Measurements from ENCODE around the gene PLXNB1. TPM values are rescaled to one million over a fixed set of nuclear protein-coding genes. Genes with fewer than 3 reads are reported as not detected.

The PLXNB1 gene
- total RNA-seq, 1 experiment from 2014 or later = 24.6 TPM

- no peaks in the 10 kb centered on the region for H3K4me1 ChIP-seq (ENCODE audit: insufficient read depth, low read length, poor library complexity, severe bottlenecking)
- CTCF ChIA-PET = no interaction called here
- no peak for DNase-seq (ENCODE audit: low spot score)
- no peak overlapping the region for H3K4me3 ChIP-seq (ENCODE audit: low read depth, low read length, poor library complexity, severe bottlenecking)
- H3K36me3 ChIP-seq (ENCODE audit: insufficient read depth, low read length, poor library complexity, severe bottlenecking) = no peaks in the 10 kb centered on the region
- intact Hi-C loops (cut with micrococcal nuclease; ENCODE audit: unreplicated experiment) = no loop called here
- H3K9me3 ChIP-seq (ENCODE audit: low read depth, low read length, poor library complexity, severe bottlenecking) = no peaks in the 10 kb centered on the region
- TF ChIP-seq EZH2 (IDR thresholded peaks at IDR 0.05; ENCODE audit: borderline replicate concordance, low read depth, low read length, poor library complexity, severe bottlenecking) = no peak
- no peak for TF ChIP-seq CTCF (conservative IDR thresholded peaks at IDR 0.05; ENCODE audit: low read depth, low read length)
- no peaks in the 10 kb centered on the region for H3K27me3 ChIP-seq (replicated peaks; ENCODE audit: insufficient read depth, low read depth, low read length, poor library complexity)
- no TSS peak for BruUV-seq (replicated peaks)
- POLR2A ChIA-PET (ENCODE audit: low non-redundant PET) = no interaction called here
- no peak overlapping the region for H3K27ac ChIP-seq (ENCODE audit: low read depth, low read length, poor library complexity, severe bottlenecking)
These were observed 16.8 kb downstream of the PLXNB1 start for GRCh38 chr3:48413086-48413485.

- Histone ChIP-seq H3K4me1 (ENCODE audit: insufficient read depth, low read length, poor library complexity, severe bottlenecking) (no peaks in the 10 kb centered on the region), H3K27ac (ENCODE audit: low read depth, low read length, poor library complexity, severe bottlenecking) (no peak overlapping the region), H3K4me3 (ENCODE audit: low read depth, low read length, poor library complexity, severe bottlenecking) (no peak overlapping the region), H3K9me3 (ENCODE audit: low read depth, low read length, poor library complexity, severe bottlenecking) (no peaks in the 10 kb centered on the region), H3K36me3 (ENCODE audit: insufficient read depth, low read length, poor library complexity, severe bottlenecking) (no peaks in the 10 kb centered on the region), H3K27me3 (replicated peaks; ENCODE audit: insufficient read depth, low read depth, low read length, poor library complexity) (no peaks in the 10 kb centered on the region)
- TF ChIP-seq CTCF (conservative IDR thresholded peaks at IDR 0.05; ENCODE audit: low read depth, low read length) (no peak), EZH2 (IDR thresholded peaks at IDR 0.05; ENCODE audit: borderline replicate concordance, low read depth, low read length, poor library complexity, severe bottlenecking) (no peak)
- BruUV-seq (replicated peaks) = no TSS peak
- no peak for DNase-seq (ENCODE audit: low spot score)
- POLR2A ChIA-PET (ENCODE audit: low non-redundant PET) = no interaction called here
- intact Hi-C loops (cut with micrococcal nuclease; ENCODE audit: unreplicated experiment) = no loop called here
- CTCF ChIA-PET = no interaction called here
These were observed 17.4 kb downstream of the PLXNB1 start for GRCh38 chr3:48412375-48413001.

- CTCF ChIA-PET = no interaction called here
- Histone ChIP-seq H3K27ac (ENCODE audit: low read depth, low read length, poor library complexity, severe bottlenecking) (no peak overlapping the region), H3K4me1 (ENCODE audit: insufficient read depth, low read length, poor library complexity, severe bottlenecking) (no peaks in the 10 kb centered on the region), H3K36me3 (ENCODE audit: insufficient read depth, low read length, poor library complexity, severe bottlenecking) (no peaks in the 10 kb centered on the region), H3K4me3 (ENCODE audit: low read depth, low read length, poor library complexity, severe bottlenecking) (no peak overlapping the region), H3K9me3 (ENCODE audit: low read depth, low read length, poor library complexity, severe bottlenecking) (no peaks in the 10 kb centered on the region), H3K27me3 (replicated peaks; ENCODE audit: insufficient read depth, low read depth, low read length, poor library complexity) (no peaks in the 10 kb centered on the region)
- intact Hi-C loops (cut with micrococcal nuclease; ENCODE audit: unreplicated experiment) = no loop called here
- DNase-seq (ENCODE audit: low spot score) = no peak
- BruUV-seq (replicated peaks) = no TSS peak
- POLR2A ChIA-PET (ENCODE audit: low non-redundant PET) = no interaction called here
- TF ChIP-seq EZH2 (IDR thresholded peaks at IDR 0.05; ENCODE audit: borderline replicate concordance, low read depth, low read length, poor library complexity, severe bottlenecking) (no peak), CTCF (conservative IDR thresholded peaks at IDR 0.05; ENCODE audit: low read depth, low read length) (no peak)
These were observed 18.1 kb downstream of the PLXNB1 start for GRCh38 chr3:48411606-48412374.
